ENCODE results near the gene TMEM151B.

- no peak for TF ChIP-seq POLR2A (IDR thresholded peaks at IDR 0.05)
- TF ChIP-seq, protein P1, sequence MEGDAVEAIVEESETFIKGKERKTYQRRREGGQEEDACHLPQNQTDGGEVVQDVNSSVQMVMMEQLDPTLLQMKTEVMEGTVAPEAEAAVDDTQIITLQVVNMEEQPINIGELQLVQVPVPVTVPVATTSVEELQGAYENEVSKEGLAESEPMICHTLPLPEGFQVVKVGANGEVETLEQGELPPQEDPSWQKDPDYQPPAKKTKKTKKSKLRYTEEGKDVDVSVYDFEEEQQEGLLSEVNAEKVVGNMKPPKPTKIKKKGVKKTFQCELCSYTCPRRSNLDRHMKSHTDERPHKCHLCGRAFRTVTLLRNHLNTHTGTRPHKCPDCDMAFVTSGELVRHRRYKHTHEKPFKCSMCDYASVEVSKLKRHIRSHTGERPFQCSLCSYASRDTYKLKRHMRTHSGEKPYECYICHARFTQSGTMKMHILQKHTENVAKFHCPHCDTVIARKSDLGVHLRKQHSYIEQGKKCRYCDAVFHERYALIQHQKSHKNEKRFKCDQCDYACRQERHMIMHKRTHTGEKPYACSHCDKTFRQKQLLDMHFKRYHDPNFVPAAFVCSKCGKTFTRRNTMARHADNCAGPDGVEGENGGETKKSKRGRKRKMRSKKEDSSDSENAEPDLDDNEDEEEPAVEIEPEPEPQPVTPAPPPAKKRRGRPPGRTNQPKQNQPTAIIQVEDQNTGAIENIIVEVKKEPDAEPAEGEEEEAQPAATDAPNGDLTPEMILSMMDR (IDR thresholded peaks at IDR 0.05) = no peak
Measured at GRCh38 chr6:44284121-44284520, 13.9 kb downstream of the TMEM151B start.

Data from sigmoid colon (tissue), 3 donors.